ENCODE results near the gene PLXNA3.

The PLXNA3 gene

GRCh38 chrX:154446430-154446829, 11.7 kb upstream of the PLXNA3 start:
- DNase-seq (ENCODE audit: low read depth), result no peak
- TF ChIP-seq, protein P1, sequence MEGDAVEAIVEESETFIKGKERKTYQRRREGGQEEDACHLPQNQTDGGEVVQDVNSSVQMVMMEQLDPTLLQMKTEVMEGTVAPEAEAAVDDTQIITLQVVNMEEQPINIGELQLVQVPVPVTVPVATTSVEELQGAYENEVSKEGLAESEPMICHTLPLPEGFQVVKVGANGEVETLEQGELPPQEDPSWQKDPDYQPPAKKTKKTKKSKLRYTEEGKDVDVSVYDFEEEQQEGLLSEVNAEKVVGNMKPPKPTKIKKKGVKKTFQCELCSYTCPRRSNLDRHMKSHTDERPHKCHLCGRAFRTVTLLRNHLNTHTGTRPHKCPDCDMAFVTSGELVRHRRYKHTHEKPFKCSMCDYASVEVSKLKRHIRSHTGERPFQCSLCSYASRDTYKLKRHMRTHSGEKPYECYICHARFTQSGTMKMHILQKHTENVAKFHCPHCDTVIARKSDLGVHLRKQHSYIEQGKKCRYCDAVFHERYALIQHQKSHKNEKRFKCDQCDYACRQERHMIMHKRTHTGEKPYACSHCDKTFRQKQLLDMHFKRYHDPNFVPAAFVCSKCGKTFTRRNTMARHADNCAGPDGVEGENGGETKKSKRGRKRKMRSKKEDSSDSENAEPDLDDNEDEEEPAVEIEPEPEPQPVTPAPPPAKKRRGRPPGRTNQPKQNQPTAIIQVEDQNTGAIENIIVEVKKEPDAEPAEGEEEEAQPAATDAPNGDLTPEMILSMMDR (IDR thresholded peaks at IDR 0.05; ENCODE audit: low read depth, low read length, missing control alignments), result no peak
- H3K4me3 ChIP-seq (ENCODE audit: low read depth, low read length), result no peak overlapping the region

DNA sequence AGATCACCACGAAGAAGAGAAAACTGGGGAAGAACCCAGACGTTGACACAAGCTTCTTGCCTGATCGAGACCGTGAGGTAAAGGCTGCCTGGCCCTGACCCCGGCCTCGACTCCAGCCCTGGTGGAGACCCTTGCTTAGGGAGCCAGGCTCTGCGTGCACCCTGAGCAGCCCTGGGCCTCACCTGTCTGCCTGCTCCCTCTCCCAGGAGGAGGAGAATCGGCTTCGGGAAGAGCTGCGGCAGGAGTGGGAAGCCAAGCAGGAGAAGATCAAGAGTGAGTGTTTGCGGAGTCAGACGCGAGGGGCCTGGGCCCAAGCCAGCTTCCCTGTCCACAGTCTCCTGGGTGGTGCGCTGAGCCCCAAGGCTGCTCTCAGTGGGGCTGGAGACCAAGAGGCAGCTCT, 9.6 kb upstream of the PLXNA3 start:
- no peak overlapping the region for H3K4me3 ChIP-seq (ENCODE audit: low read depth, low read length)
- TF ChIP-seq, protein P1 (IDR thresholded peaks at IDR 0.05; ENCODE audit: low read depth, low read length, missing control alignments), result no peak
- DNase-seq (ENCODE audit: low read depth), result no peak

DNA sequence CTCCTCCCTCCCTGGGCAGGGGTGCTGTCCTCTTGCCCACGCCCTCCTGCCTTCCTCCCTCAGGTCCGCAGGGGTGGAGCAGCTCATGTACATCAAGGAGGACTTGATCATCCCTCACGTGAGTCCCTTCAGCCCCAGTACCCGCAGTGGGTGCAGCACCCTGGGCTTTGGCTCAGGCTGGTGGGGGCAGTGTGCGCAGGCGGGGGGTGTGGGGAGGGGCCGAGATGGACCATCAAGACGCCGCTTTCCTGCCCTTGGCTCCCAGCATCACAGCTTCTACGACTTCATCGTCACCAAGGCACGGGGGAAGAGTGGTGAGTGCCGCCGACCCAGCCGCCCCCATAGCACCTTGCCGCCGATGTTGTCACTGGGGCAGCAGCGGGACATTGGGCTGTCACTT, 8.5 kb upstream of the PLXNA3 start:
- DNase-seq (ENCODE audit: low read depth), result no peak
- no peak overlapping the region for H3K4me3 ChIP-seq (ENCODE audit: low read depth, low read length)
- TF ChIP-seq, protein P1 (IDR thresholded peaks at IDR 0.05; ENCODE audit: low read depth, low read length, missing control alignments), result no peak

DNA sequence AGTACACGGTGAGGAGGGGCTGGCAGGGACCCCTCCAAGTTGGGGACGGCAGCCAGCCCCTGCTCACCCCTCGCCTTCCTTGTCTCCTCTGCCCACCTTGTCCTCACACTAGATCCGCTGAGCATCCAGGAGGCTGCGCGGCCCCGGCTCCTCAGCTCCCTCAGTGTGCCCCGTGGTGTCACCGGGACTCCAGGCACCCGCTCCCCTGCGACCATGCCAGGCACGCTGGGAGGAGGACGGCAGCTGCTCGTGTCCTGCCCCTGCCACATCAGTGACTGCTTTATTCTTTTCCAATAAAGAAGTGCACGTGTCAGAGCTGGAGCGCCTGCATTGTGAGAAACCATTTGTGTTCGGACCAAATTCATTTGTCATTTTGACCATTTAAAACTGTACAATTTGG, 7.8 kb upstream of the PLXNA3 start:
- no peak overlapping the region for H3K4me3 ChIP-seq (ENCODE audit: low read depth, low read length)
- TF ChIP-seq, protein P1 (IDR thresholded peaks at IDR 0.05; ENCODE audit: low read depth, low read length, missing control alignments), result no peak
- no peak for DNase-seq (ENCODE audit: low read depth)

- DNase-seq (ENCODE audit: low read depth), result no peak
Measured at GRCh38 chrX:154452823-154453222, 5.3 kb upstream of the PLXNA3 start.

GRCh38 chrX:154457491-154458115, 478 bp upstream of the PLXNA3 start:
- H3K4me3 ChIP-seq (ENCODE audit: low read depth, low read length), result peak overlapping the region; percentile 51
- no peak for DNase-seq (ENCODE audit: low read depth)
- TF ChIP-seq, protein P1 (IDR thresholded peaks at IDR 0.05; ENCODE audit: low read depth, low read length, missing control alignments), result no peak

More at GRCh38 chrX:154452823-154453222, 5.3 kb upstream of the PLXNA3 start:
- TF ChIP-seq, protein P1 (IDR thresholded peaks at IDR 0.05; ENCODE audit: low read depth, low read length, missing control alignments), result no peak
- no peak overlapping the region for H3K4me3 ChIP-seq (ENCODE audit: low read depth, low read length)

All from GM12864 (cell line).